HG03432 (cell line): Measurements from ENCODE around the gene OBSL1.

ENCODE experiments used
- ATAC-seq: cut with Tn5 transposase; IDR thresholded peaks from one replicate; pipeline ENCODE4 v1.9.1; 2021; ENCODE audit warnings: mild to moderate bottlenecking, moderate library complexity; ENCODE audit not compliant: unreplicated experiment

The OBSL1 gene

DNA sequence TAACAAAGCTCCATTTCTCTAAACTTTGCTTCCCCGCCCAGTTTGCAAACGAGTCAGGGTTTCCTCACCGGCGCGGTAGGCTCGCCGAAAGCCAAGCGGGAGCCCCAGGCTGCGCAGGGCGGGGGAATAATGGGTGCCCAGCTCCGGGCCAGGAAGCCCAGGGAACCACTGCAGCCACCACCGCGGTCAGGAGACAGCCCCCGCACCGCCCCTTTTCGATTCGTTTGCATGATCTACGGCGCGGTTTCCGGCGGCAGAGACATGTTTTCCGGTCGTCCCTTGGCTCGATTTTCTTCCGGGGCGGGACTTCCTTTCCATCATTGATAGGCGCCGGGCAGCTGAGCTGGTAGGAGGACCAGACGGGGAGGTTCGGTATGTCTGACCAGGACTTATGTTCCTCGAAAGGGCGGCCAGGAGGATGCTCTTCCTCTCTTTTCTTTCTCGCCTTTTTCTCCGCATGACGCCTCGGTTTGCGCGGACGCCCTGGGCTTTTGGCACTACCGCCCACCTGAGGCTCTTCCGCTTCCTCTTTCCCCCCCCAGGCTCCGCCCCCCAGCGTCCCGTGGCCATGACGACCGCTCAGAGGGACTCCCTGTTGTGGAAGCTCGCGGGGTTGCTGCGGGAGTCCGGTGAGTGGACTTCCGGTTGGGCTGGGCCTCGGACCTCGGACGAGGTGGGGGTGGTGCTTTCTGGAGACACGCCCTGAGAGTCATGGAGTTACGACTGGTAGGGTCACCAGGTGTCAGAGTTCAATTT lies 26.4 kb upstream of the OBSL1 start, which contains the start of gene STK11IP:
STK11IP (plus strand) TSS at position 306 of the 756 bp plus-strand sequence; CDS start at position 569, 263 bp downstream.
- ATAC-seq: peak; percentile 94

DNA sequence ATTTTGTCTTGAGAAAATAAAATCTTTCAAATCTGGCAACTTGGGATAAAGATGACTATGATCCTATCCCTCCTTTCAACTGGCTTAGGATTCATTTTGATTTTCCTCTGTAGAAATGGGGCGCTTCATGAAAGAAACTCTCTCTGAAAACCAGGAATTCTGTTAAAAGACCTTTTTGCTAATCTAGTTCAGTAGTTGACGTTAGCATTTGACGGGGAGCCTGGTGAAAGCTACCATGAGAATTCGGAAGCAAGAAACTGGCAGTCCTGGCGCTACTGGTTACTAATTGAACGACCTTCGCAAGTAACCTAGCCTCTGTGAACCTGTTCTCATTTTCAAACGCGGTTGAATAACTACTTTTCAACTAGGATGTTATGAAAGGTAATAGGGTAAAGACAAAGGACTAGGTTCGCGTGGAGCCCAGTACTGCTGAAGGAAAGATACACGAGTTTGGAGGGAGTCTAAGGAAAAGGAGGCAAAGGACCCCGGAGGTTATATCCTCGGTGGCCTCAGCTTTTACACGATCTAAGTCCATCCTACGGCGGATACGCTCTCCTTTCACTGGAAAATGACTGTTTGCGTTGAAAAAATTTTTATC lies 25.7 kb upstream of the OBSL1 start:
- peak; percentile 0 for ATAC-seq

DNA sequence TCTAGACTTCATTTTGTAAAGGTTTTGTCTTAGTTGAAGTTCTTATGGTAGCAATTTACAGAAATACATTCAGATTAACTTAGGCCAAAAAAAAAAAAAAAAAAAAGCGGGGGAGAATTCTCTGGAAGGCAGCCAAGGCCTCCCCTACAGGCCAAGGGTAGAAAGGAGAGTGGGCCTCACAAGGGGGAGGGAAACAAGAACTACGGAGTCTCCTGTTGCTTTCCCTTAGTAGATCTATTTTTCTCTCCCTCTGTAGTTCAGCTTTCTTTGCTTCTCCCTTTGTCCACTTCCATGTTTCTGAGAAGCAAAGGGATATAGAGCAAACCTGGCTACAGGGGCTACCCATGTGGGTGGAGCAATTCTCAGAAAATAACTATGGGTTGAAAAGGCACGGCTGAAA lies 23.9 kb upstream of the OBSL1 start:
- ATAC-seq: no peak

DNA sequence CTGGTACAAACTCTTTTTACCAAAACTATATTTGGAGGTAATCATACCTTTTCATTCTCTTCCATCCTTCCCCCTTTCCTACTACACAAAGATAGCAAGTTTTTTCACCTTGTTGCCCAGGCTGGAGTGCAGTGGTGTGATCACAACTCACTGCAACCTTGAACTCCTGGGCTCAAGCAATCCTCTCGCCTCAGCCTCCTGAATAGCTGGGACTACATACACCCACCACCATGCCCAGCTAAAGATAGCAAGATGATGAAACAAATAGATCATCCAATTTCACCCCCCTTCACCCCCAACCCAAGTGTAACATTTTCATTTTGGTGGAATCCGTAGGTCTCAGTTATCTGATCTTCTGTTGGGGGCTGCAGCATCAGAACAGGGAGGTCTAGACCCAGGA lies 21.8 kb upstream of the OBSL1 start:
- ATAC-seq: no peak

DNA sequence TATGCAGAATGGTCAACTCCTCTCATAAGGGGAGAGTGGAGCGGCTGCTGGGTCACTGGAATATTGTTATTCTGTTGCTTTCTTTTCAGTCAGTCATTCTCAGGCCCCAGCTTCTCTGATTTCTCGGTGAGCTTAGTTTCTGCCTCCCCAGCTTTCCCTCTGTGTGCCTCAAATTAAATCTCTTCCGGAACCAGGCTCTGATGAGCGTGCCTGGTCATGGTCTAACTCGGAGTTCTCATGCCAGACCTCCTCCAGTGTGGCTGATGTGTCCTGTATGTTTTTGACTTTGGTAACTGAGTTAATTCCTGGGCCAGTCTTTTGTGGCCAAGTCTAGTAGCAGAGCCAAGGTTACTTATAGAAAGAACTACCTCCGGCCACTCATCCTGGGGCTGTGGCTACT lies 21.4 kb upstream of the OBSL1 start:
- no peak for ATAC-seq

DNA sequence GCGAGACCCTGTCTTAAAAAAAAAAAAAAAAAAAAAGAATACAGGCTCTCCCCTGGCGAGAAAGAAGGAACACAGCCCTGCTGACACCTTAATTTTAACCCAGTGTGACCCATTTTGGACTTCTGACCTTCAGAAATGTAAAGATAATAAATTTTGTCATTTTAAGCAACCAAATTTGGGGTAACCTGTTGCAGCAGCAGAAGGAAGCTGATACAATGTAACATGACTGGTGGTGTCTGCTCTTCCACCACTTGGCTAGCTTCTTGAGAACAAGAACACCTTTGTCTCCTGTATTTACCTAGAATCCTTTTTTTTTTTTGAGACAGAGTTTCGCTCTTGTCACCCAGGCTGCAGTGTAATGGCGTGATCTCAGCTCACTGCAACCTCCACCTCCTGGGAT lies 19.8 kb upstream of the OBSL1 start:
- ATAC-seq: no peak

DNA sequence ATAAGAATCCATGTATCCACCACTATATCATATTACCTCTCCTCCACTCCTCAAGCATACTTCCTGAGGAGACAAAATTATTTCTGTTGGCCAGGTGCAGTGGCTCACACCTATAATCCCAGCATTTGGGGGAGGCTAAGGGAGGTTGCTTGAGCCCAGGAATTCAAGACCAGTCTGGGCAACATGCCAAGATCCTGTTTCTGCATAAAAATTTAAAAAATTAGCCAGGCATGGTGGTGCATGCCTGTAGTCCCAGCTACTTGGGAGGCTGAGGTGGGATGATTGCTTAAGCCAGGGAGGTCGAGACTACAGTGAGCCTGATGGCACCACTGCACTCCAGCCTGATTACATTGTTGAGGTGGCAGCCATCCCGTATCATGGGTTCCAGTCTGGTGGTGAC lies 10.0 kb upstream of the OBSL1 start:
- no peak for ATAC-seq

DNA sequence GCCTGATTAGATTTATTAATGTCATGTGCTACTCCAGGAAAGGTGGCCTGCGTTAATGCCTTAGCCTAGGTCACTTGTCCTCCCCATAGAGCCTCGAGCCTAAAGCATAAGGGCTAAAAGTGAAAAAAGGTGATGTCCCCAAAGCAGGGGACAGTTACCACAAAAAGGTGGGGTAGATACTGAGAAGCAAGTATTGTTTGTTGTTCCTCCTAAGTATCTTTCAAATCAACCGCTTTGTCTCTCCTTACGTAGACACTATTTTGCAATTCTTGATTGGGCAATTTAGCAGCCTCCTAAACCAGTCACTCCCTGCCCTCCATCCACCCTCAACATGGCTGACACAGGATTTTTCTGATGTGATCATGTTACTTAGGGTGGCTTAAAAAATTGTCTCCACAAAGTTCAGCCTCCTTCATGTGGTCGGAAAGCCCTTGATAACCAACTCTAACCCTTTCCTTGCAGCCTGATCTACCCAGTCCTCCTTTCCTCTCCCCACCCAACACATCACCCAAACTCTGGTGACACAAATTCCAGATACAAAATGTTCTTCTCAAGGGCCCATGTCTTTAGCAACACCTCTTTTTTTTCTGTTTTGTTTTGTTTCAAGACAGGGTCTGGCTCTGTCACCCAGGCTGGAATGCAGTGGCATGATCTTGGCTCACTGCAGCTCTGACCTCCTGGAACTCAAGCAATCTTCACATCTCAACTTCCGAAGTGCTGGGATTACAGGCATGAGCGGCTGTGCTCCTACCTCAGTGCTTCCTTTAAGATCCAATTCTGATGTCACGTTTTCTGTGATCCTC lies 7.7 kb upstream of the OBSL1 start:
- ATAC-seq: no peak

DNA sequence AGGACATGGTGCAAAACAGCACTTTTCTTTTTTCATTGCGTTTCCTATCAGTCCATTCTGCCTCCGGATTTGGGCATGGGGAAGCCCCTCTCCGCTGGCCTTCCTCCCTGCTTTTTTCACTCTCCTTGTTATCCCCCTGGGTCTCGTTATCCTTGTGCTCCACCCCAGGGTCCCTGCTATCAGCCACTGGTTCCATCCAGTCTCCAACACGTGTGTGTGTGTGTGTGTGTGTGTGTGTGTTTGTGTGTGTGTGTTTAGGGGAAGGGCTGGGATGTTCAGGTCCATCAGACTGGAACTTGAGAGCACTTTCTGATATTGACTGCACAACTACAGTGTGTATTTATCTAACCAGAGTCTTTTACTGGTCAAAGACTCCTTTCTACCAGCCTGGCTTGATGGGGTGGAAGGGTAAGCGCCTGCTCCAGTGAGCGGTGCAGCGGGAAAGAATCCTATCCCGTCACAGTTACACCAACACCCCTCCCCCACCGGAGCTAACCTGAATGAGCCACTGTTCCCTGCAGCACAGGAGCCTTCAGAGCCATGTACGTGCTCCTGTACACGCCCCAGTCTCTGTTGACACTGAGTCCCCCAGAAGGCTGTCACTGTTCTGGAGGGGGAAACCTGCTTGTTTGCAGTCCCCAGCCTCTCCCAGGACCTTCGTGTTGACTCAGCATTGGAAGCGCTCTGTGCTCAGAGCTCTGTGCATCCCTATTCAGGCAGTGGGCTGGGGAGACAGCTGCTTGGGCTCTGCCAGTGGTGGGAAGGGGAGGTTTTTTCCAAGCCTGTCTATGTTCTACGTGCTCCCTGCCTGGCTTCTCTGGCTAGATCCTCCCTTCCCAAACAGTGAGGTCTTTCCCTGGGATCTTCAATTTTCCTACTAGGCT lies 5.4 kb upstream of the OBSL1 start:
- ATAC-seq: no peak

DNA sequence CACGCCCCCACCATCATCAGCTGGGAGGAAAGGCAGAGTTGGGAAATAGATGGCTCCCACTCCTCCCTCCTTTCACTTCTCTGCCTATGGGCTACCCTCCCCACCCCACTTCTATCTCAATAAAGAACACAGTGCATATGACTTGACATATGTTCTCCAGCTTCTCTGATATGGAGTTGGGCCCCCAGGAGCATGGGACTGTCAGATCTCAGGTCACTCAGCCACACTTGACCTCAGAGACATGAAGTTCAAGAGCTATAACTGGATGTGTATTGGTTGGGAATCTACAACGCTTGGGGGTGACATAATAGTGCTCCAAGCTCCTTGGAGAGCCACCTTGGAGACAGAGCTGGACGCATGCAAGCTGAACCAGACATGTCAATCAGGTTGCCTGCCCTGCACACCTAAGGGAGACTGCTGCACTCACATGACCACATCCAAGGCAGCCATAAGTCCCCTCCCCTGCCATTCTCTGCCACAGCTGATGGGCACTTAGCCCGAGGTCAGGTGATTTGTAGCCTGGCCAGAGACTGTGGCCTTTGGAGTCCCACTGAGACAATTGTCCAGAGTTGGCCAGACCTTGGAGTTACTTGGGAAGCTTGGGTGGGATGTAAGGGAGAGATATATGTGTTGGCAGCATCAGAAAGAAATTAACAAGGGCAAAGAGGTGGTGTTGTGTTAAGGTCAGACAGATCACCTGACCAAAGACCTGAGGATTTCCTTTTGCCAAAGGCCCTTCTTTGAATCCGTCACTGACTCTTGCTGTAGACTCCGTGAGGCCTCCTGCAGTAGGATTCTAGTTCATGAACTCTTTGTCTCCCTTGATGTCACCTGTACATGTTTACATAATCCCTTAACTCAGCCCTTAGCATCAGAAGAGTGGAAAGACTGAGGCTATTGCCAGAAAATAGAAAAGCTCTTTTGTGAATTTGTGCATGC lies 4.5 kb upstream of the OBSL1 start:
- ATAC-seq: no peak

DNA sequence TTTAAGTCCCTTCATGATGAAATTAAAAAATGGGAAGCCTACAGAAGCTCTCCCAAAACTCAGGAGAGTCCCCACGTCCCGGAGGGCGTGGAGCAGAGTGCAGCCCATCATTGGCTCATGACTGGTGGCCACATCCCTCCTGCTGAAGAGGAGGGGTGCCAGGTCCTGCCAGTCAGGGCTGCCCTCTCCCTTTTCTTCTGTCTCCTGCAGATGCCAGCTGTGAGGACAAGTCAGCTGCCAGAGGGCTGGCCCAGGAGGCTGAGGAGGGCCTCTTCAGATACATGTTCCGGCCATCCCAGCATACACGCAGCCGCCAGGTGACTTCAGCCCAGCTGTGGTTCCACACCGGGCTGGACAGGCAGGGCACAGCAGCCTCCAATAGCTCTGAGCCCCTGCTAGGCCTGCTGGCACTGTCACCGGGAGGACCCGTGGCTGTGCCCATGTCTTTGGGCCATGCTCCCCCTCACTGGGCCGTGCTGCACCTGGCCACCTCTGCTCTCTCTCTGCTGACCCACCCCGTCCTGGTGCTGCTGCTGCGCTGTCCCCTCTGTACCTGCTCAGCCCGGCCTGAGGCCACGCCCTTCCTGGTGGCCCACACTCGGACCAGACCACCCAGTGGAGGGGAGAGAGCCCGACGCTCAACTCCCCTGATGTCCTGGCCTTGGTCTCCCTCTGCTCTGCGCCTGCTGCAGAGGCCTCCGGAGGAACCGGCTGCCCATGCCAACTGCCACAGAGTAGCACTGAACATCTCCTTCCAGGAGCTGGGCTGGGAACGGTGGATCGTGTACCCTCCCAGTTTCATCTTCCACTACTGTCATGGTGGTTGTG lies 3.4 kb upstream of the OBSL1 start:
- ATAC-seq: no peak

DNA sequence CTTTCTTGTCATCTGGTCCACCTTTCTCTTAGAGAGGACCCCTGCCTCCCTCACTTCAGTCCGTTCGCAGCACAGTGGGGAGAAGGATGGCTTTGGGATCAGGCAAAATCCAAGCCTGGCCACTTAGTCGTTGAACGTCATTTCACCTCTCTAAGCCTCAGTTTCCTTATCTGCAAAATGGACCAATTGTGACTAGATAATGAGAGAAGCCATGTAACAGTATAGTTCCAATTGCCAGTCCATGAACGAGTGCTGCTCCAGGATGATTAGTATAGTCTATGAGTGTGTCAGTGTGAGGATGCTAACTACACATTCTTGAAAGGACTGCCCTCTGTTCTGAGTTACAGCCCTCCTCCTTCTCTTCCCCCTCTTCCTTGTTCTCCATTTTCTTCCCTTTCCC lies 1.8 kb upstream of the OBSL1 start:
- ATAC-seq: no peak

DNA sequence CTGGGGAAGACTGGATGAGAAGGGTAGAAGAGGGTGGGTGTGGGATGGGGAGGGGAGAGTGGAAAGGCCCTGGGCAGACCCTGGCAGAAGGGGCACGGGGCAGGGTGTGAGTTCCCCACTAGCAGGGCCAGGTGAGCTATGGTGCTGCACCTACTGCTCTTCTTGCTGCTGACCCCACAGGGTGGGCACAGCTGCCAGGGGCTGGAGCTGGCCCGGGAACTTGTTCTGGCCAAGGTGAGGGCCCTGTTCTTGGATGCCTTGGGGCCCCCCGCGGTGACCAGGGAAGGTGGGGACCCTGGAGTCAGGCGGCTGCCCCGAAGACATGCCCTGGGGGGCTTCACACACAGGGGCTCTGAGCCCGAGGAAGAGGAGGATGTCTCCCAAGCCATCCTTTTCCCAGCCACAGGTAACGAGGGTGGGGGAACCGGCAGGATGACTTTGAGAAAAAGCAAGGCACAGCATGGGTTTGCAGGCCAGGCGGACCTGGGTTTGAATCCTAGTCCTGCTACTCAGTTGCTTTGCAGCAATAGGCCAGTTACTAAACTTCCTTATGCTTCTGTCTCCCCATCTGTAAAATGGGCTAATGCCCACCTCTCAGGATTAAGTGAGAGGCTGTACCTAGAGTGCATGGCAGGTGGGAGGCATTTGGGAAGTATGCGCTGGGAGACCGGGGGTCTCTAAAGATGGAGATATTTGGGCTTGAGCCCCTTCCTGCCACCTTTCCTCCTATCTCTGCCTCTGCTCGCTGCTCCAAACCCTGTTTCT lies 1.1 kb upstream of the OBSL1 start, which contains the start of gene INHA:
INHA (plus strand) TSS at position 74 of the 765 bp plus-strand sequence; CDS start at position 139, 65 bp downstream.
- no peak for ATAC-seq

DNA sequence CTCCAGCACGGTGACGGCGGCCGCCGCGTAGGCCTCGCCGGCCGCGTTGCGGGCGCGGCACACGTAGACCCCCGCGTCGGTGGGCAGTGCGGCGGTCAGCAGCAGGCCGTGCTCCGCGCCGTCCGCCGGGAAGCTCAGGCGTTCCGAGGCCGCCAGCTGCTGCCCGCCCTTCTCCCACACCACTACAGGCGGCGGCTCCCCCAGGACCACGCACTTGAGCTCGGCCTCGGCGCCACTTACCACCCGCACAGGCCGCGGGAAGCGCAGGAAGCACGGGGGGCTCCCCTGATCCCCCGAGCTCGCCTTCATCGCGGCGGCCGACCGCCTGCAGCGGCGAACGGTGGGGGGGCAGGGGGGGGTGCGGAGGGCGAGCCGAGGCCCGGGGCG lies 422 bp downstream of the OBSL1 start:
- no peak for ATAC-seq

DNA sequence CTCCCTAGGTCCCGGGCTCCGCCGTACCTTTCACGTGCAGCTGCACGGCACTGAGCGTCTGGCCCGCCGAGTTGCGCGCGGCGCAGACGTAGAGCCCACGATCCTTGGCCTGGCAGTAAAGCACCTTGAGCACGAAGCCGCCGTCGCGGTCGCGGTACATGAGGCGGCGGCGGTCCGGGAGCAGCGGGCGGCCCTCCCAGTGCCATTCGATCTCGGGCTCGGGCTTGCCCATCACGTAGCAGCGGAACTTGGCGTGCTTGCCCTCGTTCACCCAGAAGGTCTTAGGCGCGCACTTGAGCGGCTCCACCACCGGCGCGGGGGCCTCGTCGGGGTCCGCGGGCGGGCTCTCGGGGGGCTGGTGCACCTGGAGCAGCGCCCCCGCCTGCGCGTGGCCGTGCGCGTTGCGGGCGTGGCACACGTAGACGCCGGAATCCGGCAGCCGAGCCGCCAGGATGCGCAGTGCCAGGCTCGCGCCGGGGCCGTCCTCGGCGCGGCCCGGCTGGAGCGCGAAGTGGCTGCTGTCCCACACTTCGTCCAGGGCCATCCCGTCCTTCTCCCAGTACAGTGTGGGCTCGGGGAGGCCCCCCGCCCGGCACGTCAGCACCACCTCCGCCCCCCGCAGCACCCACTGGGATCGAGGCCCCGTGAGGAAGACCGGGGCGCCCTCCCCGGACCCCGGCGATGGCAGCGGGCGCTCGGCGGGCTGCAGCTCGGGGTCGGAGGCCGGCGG lies 980 bp downstream of the OBSL1 start:
- ATAC-seq: no peak

DNA sequence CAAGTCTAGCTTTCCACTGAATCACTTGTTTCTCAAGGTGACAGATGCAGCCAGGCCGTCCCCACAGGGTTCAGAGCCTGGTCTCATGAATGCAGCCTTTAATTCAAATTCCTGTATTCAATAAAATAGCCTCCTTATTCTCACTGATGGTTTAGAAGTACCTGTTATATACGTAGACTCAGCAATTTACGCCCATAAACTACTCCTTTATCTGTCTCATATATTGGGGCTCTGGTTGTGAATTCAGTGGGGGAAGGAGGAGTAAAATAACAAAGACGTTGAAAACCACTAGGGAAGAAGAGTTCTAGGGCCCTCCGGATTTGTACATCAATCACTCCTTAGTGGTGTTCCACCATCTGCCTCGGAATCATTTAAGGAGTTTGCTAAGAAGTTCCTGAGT lies 1.7 kb downstream of the OBSL1 start:
- ATAC-seq: no peak

DNA sequence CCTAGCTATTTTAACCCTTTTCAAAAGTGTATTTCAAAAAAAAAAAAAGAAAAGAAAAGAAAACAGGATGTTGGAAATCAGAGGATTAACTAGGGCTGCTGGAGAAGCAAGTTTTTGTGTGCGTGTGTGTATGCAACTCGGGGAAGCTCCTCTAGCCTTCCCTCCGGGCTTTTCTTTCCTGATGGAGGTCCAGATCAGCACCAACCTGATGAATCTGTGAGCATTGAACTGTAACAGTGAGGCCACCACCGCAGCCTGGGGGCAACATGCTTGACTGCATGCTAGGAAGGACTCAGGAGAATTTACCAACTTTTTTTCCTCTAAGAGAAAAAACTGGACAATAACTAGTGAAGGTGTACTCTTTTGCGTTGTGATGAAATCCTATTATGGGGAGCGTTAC lies 2.3 kb downstream of the OBSL1 start:
- no peak for ATAC-seq
